D341Med (cell line): Measurements from ENCODE around the gene FBL.
"Not testable (repeated sequence)": the region's sequence is repeated elsewhere in the genome, so short reads cannot be mapped to it uniquely, and the experiment has no call there.

Experiments used
- DNase-seq: peaks from one replicate; pipeline ENCODE4 v3.0.0; 2012; ENCODE audit warnings: low spot score

The FBL gene

DNA sequence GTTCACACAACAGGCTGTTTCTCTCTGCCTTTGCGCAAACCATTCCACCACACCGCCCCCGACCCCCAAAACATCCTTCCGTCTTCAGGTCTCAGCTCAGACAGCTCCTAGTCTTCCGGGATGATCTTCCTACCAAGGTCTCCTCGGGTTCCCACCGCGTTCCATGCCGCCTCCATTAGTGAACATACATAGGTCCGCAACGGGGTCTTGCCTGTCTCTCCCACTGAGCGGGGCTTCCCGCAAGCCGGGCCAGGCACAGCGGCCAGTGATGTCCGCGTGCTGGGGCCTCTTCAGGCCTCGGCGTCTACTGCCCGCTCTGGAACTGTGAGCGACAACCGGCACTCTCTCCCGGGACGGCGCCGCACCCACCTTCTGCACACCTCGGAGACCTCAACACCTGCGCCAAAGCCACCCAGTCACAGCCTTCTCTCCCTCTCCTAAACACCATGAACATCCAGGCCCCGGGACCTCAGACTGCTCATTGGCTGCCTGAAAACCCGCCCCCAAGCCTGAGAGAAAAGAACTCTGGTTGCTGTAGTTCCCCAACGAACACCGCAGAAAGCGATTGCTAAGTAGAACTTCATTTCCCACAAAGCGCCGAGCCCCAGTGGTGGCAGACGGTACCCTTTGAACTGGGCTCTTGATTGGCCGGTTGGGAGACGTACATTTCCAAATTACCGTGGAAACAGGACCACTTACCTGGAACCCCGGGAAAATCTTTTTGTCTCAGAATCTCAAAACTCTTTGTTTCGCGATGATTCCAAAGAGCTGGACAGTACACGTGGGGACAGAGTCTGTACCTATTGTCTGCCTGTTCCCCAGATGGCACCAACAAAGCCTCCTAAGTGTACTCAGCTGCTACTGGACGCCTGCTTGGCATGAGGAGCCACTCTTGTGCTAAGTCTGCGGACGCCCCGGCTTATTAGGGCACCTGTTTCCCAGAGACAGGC, 21.8 kb downstream of the FBL start:
- DNase-seq: peak; percentile 80

- DNase-seq: no peak
These were observed 22.5 kb downstream of the FBL start for GRCh38 chr19:39823686-39824085.

DNA sequence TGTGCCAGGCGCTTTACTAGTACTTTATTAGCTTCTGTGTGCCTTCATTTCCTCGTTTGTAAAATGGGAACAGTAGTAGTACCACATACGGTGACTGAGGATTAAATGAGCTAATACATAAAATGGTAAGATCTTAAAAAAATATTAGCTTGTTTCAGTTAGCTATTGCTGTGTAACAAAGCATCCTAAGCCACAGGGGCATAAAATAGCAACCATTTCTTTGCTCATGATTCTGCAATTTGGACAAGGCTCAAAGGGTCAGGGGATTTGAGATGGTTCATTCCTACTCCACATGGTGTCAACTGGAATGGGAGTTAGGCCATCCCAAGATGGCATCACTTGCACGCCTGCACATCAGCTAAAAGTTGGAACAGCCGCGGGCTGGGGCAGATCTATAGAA, 25.5 kb downstream of the FBL start:
- DNase-seq: no peak

GRCh38 chr19:39819786-39820185, 26.4 kb downstream of the FBL start:
- no peak for DNase-seq

GRCh38 chr19:39818626-39819097, 27.5 kb downstream of the FBL start:
- DNase-seq: no peak

DNA sequence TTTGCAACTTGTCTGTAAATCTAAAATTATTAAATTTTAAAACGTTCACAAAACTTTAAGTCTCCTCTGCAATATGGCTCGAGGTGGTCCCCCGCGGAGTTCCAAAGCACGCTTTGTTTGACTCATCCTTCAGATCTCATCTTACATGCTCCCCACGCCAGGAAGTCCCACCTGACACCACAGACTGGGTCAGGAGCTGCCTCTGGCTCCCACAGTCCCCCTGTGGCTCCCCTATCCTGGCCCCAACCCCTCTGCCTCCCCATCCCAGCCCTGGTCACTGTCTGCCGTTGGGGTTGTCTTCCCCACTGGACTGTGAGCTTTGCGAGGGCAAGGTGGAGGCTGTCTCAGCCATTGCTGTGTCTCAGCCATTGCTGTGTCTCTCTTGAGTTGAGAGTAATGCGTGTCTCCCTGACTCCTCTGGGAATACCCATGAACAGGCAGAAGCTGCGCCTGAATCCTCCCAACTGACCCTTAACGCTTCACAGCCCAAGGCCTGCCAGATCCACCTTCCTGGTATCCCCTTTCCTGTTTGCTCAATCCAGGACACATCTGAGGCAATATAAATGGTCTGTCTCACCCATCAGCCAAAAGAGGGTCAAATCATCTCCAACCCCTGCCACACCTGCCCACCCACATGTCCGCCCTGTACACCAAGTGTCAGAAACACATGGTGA, 28.2 kb downstream of the FBL start:
- no peak for DNase-seq

GRCh38 chr19:39816287-39817048, 29.7 kb downstream of the FBL start:
- no peak for DNase-seq

GRCh38 chr19:39814595-39814994, 31.6 kb downstream of the FBL start:
- DNase-seq: no peak

GRCh38 chr19:39814111-39814510, 32.1 kb downstream of the FBL start:
- DNase-seq: not testable (repeated sequence)

- no peak for DNase-seq
These were observed 32.8 kb downstream of the FBL start for GRCh38 chr19:39813264-39813993.

DNA sequence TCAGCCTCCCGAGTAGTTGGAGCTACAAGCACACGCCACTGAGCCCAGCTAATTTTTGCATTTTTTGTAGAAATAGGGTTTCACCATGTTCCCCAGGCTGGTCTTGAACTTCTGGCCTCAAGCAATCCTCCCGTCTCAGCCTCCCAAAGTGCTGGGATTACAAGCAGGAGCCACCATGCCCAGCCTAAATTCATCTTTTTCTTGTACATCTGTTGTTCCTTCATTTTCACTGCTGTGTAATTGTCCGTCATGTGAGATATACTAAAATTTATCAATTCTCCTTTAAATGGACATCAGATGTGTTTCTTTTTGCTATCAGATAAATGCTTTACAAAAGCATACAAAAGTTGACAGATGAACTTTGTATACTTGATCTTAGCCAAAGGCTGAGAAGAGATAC, 35.1 kb downstream of the FBL start:
- no peak for DNase-seq

DNA sequence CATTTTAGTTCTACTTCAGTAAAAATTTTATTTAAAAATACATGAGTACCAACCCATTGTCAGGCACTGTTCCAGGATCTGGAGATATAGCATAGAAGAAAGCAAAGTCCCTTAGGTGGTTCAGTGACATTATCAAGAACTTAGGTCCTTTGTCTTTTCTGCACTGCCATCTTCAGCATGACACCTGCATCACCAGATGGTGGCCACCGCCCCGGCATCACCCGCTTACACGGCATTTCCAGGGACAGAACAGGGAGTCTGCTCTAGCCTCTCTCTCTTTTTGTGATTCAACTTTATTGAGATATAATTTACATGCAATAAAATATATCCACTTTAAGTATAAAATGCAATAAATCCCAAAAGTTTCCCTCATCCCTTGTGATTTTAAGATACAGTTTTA, 35.8 kb downstream of the FBL start:
- DNase-seq: no peak

GRCh38 chr19:39809368-39809767, 36.8 kb downstream of the FBL start:
- no peak for DNase-seq

DNA sequence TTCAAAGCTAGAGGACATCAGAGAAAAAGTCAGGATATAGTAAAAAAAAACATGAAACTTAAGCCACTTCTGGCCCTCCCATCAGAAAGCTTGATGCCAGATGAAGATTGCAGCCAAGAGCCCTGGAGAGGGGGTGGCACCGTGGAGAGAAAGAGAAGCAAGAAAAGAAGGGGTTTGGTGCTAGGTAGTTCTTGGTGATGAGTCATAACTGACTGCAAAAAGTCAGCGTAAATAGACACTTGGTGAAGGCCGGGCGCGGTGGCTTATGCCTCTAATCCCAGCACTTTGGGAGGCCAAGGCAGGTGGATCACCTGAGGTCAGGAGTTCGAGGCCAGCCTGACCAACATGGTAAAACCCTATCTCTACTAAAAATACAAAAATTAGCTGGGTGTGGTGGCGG, 37.5 kb downstream of the FBL start:
- not testable (repeated sequence) for DNase-seq

DNA sequence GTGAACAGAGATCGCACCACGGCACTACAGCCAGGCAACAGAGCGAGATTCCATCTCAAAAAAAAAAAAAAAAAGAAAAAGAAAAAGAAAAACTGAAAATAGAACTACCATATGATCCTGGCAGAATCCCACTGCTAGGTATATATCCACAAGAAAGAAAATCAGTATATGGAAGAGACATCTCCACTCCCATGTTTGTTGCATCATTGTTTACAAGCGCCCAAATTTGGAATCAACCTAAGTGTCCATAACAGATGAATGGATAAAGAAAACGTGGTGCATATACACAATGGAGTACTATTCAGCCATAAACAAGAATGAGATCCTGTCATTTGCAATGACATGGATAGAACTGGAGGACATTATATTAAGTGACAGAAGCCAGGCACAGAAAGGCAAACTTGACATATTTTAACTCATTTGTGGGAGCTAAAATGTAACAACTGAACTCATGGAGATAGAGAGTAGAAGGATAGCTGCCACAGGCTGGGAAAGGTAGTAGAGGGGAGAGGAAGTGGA, 38.3 kb downstream of the FBL start:
- DNase-seq: no peak

DNA sequence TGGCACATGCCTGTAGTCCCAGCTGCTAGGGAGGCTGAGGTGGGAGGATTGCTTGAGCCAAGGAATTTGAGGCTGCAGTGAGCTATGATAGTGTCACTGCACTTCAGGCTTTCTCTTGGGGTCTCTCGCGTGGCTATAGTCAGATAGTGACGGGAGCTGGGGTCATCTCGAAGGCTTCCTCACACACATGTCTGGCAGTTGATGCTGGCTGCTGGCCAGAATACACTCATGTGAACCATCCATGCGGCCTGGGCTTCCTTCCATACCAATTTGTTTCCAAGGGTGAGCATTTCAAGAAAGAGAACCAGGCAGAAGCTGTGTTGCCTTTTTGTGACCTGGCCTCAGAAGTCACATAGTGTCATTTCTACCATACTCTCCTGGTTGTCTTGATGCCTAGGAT, 41.1 kb downstream of the FBL start:
- no peak for DNase-seq

DNA sequence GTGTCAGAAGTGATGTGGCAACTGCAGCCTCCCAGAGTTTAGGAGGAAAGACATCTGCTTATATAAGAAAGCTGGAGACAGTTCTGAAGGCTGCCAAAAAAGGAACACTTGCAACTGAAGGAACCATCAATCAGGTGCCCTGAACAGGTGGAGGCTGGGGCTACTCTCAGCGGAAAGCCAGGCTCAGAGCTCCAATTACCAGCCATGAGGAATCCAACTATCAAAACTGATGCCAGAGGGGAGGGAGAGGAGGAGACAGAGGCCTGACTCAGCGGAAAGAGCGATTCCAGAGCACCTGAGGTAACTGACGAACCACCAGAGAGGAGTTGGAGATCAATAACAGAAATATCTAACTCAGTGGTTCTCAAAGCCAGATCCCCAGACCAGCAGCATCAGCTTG, 43.2 kb downstream of the FBL start:
- DNase-seq: no peak

DNA sequence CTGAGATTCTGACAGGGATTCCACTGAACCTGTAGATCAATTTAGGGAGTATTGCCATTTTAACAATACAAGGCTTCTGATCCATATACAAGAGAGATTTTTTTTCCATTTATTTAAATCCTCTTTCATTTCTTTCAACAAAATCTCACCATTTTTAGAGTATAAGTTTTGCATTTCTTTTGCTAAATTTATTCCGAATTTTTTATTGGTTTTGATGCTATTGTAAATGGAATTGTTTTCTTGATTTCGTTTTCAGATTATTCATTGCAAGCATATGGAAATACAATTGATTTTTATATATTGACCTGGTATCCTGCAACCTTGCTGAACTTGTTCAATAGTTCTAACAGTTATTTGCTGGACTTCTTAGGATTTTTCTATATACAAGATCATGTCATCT, 49.1 kb downstream of the FBL start:
- no peak for DNase-seq

- no peak for DNase-seq
These were observed 50.1 kb downstream of the FBL start for GRCh38 chr19:39796000-39796498.

- no peak for DNase-seq
These were observed 51.2 kb downstream of the FBL start for GRCh38 chr19:39795001-39795400.

- DNase-seq: peak; percentile 90
These were observed 53.1 kb downstream of the FBL start for GRCh38 chr19:39792999-39793546.
